CD4-positive, alpha-beta T cell (primary cell): Measurements from ENCODE around the gene TMEFF2. TPM values are rescaled to one million over a fixed set of nuclear protein-coding genes. Genes with fewer than 3 reads are reported as not detected.

Experiments used
- ATAC-seq: fragments of 200-7000 bp; cut with Tn5 transposase; one replicate; pipeline ENCODE4 v1.10.0; 2022; ENCODE audit warnings: mild to moderate bottlenecking; ENCODE audit not compliant: poor library complexity
- CTCF ChIA-PET: fragments of 350-600 bp; sonication (Branson Sonifier 250); formaldehyde crosslinking; loops from one replicate; lab custom pipeline; 2021; ENCODE audit warnings: antibody characterized with exemption, inconsistent platforms; lab: Charles Lee
- POLR2A ChIA-PET: fragments of 350-600 bp; sonication (Branson Sonifier 250); formaldehyde crosslinking; loops from one replicate; lab custom pipeline; 2021; ENCODE audit warnings: antibody characterized with exemption, inconsistent platforms; lab: Charles Lee
- DNase-seq, 14 experiments: peaks; one replicate each; pipeline ENCODE4 v3.0.0-alpha.2; 2013 to 2020; ENCODE audit warnings: mixed read lengths in 2 of 14
- H3K27ac ChIP-seq, 2 donors: one replicate each; pipeline versions ENCODE4 v1.5.1 to v1.7.0; 2013; ENCODE audit warnings: low read length in 2 of 2, low read depth in 1 of 2, mild to moderate bottlenecking in 1 of 2
- H3K27me3 ChIP-seq, 2 experiments: 1 replicate in 1 of 2; 2 replicates in 1 of 2; pipeline versions ENCODE4 v1.6.1 to v1.7.0; 2013; ENCODE audit warnings: low read length in 2 of 2, control low read depth in 1 of 2, mild to moderate bottlenecking in 1 of 2, moderate library complexity in 1 of 2; ENCODE audit not compliant: insufficient read depth in 2 of 2, control insufficient read depth in 1 of 2
- H3K36me3 ChIP-seq: one replicate; pipeline ENCODE4 v1.6.1; 2013; ENCODE audit warnings: low read length, control low read depth; ENCODE audit not compliant: insufficient read depth
- H3K4me1 ChIP-seq: one replicate; pipeline ENCODE4 v1.6.1; 2013; ENCODE audit warnings: low read length, control low read depth; ENCODE audit not compliant: insufficient read depth
- H3K4me3 ChIP-seq: one replicate; pipeline ENCODE4 v1.5.1; 2013; ENCODE audit warnings: mild to moderate bottlenecking, low read length, moderate library complexity
- H3K9me3 ChIP-seq, 2 experiments: 1 replicate in 1 of 2; 2 replicates in 1 of 2; pipeline versions ENCODE4 v1.6.1 to v1.7.0; 2013; ENCODE audit warnings: low read length in 2 of 2, mild to moderate bottlenecking in 2 of 2, control low read depth in 1 of 2, moderate library complexity in 1 of 2; ENCODE audit not compliant: control insufficient read depth in 1 of 2, insufficient read depth in 1 of 2
- H3K27ac Mint-ChIP-seq: one replicate; pipeline ENCODE4 v1.8.0; 2020; ENCODE audit warnings: mixed read lengths
- H3K27me3 Mint-ChIP-seq: one replicate; pipeline ENCODE4 v1.8.0; 2021; ENCODE audit warnings: mixed read lengths
- H3K36me3 Mint-ChIP-seq: one replicate; pipeline ENCODE4 v1.8.0; 2021; ENCODE audit warnings: low read depth, mixed read lengths
- H3K4me1 Mint-ChIP-seq: one replicate; pipeline ENCODE4 v1.8.0; 2021; ENCODE audit warnings: low read depth, mixed read lengths
- H3K4me3 Mint-ChIP-seq: one replicate; pipeline ENCODE4 v1.8.0; 2020; ENCODE audit warnings: mild to moderate bottlenecking, mixed read lengths
- H3K9me3 Mint-ChIP-seq: one replicate; pipeline ENCODE4 v1.8.0; 2020; ENCODE audit warnings: mixed read lengths
- intact Hi-C, 2 experiments: fragments of 100-400 bp; cut with DNase I in 1 of 2; cut with micrococcal nuclease in 1 of 2; formaldehyde crosslinking; loops; one replicate each; pipeline versions ENCODE4 v1.15.1 to v1.9.0; 2023 to 2025; cut with DNase I, micrococcal nuclease
- total RNA-seq, 174 experiments: library from RNA in 2 of 174; stranded (reverse) in 2 of 174; gene quantifications; one replicate each; pipeline ENCODE4 v1.2.3 and lab custom pipeline; 2021 to 2026
- TF ChIP-seq, protein P1 (sequence below): fragments of 200-600 bp; IDR thresholded peaks from one replicate; pipeline ENCODE4 v1.8.0; 2022; ENCODE audit warnings: antibody characterized with exemption, mild to moderate bottlenecking

Gene TMEFF2
- total RNA-seq, 2 experiments from 2014 or later: not detected

DNA sequence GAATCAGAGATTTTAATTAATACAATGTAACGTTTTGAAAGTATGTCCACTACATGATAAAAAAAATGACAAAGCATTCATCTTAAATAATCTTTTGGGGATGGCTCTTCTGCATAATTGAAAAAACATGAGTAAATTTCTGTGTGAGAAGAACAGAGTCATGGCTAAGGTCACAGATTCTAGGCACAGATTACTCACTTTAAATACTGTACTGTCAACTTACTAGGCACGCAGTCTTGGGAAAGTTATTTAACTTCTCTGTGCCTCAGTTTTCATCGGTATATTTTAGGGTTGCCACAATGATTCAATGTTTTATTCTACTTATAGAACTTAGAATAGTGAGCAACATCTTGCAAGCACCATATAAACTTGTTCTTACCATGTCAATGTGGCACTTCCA lies 49.2 kb downstream of the TMEFF2 start:
- no peaks in the 10 kb centered on the region for H3K36me3 Mint-ChIP-seq
- no peak overlapping the region for H3K4me3 ChIP-seq
- H3K9me3 Mint-ChIP-seq: no peaks in the 10 kb centered on the region
- DNase-seq: no peak
- H3K27me3 ChIP-seq: no peaks in the 10 kb centered on the region
- ATAC-seq: no peak
- no peak overlapping the region for H3K27ac ChIP-seq
- no peaks in the 10 kb centered on the region for H3K4me1 Mint-ChIP-seq
- no peak overlapping the region for H3K4me3 Mint-ChIP-seq
- CTCF ChIA-PET: no interaction called here
- H3K9me3 ChIP-seq: no peaks in the 10 kb centered on the region
- no peaks in the 10 kb centered on the region for H3K36me3 ChIP-seq
- intact Hi-C loops: no loop called here
- POLR2A ChIA-PET: no interaction called here
- no peak overlapping the region for H3K27ac Mint-ChIP-seq
- peaks cover 5% of the 10 kb centered on the region for H3K27me3 Mint-ChIP-seq
- TF ChIP-seq, protein P1, sequence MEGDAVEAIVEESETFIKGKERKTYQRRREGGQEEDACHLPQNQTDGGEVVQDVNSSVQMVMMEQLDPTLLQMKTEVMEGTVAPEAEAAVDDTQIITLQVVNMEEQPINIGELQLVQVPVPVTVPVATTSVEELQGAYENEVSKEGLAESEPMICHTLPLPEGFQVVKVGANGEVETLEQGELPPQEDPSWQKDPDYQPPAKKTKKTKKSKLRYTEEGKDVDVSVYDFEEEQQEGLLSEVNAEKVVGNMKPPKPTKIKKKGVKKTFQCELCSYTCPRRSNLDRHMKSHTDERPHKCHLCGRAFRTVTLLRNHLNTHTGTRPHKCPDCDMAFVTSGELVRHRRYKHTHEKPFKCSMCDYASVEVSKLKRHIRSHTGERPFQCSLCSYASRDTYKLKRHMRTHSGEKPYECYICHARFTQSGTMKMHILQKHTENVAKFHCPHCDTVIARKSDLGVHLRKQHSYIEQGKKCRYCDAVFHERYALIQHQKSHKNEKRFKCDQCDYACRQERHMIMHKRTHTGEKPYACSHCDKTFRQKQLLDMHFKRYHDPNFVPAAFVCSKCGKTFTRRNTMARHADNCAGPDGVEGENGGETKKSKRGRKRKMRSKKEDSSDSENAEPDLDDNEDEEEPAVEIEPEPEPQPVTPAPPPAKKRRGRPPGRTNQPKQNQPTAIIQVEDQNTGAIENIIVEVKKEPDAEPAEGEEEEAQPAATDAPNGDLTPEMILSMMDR: no peak
- H3K4me1 ChIP-seq: no peaks in the 10 kb centered on the region

DNA sequence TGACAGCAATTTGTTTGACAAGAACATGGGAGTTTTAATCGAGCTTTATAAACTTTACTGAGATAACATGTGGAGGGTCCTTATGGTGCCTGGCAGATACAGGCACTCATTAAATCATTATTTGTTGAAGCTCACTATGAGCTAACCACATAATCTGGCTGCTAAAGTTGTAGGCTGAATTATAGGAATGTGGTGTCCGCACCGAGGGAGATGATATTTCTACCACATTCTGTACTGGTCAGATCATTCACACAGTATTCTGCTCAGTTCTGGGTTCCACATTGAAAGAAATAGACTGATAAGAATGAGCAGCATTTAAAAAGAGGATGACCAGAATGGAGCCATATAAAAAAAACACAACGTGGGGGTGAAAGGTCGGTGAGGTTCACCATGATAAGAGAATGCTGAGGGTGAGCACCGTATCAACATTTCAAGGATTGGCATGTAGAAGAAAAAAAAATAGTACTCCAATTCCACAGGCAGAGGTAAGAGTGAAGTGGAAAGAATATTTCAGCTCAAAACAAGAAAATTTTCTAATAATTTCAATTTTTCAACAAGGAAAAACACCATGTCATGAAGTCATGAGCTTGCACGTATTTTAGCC lies 54.4 kb downstream of the TMEFF2 start:
- Mint-ChIP-seq H3K27me3 (peaks cover 13% of the 10 kb centered on the region), H3K9me3 (no peaks in the 10 kb centered on the region), H3K36me3 (no peaks in the 10 kb centered on the region), H3K4me3 (no peak overlapping the region), H3K27ac (no peak overlapping the region), H3K4me1 (no peaks in the 10 kb centered on the region)
- DNase-seq: no peak
- Histone ChIP-seq H3K9me3 (no peaks in the 10 kb centered on the region), H3K27ac (no peak overlapping the region), H3K4me3 (no peak overlapping the region), H3K4me1 (no peaks in the 10 kb centered on the region), H3K27me3 (no peaks in the 10 kb centered on the region), H3K36me3 (no peaks in the 10 kb centered on the region)
- TF ChIP-seq, protein P1: no peak
- ATAC-seq: no peak
- POLR2A ChIA-PET: no interaction called here
- intact Hi-C loops: no loop called here
- CTCF ChIA-PET: interaction anchor here (1.4 to 1.5 kb wide), 2 partner anchors 9 to 22 kb away, joined by 4 read pairs; no protein-coding TSS in a partner anchor

DNA sequence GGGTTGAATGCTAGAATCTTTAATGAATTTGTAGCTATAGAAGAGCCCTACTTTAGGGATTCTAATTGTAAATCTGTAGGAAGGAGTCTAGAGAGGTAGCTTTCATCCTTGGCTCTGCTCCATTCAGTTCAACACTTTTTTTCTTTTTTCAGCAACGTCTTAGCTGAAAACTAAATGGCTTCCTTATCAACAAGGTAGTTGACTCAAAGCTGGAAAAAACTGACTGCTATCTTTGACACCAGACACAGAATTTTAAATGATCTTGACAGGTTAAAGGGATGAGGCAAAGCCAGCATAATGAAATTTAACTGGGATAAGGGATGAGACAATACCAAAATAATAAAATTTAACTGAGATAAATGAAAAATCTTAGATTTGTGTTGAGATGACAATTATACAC lies 54.9 kb downstream of the TMEFF2 start:
- ATAC-seq (no peak), DNase-seq (no peak)
- Mint-ChIP-seq H3K4me3 (no peak overlapping the region), H3K27me3 (peaks cover 13% of the 10 kb centered on the region), H3K27ac (no peak overlapping the region), H3K4me1 (no peaks in the 10 kb centered on the region), H3K36me3 (no peaks in the 10 kb centered on the region), H3K9me3 (no peaks in the 10 kb centered on the region)
- ChIA-PET CTCF (interaction anchor here (1.4 to 1.5 kb wide), 2 partner anchors 9 to 23 kb away, joined by 4 read pairs; no protein-coding TSS in a partner anchor), POLR2A (no interaction called here)
- Histone ChIP-seq H3K27ac (no peak overlapping the region), H3K4me1 (no peaks in the 10 kb centered on the region), H3K9me3 (no peaks in the 10 kb centered on the region), H3K27me3 (no peaks in the 10 kb centered on the region), H3K36me3 (no peaks in the 10 kb centered on the region), H3K4me3 (no peak overlapping the region)
- TF ChIP-seq, protein P1: no peak
- intact Hi-C loops: no loop called here
